ENCODE measurements around the gene ADSS1.

The ADSS1 gene

DNA sequence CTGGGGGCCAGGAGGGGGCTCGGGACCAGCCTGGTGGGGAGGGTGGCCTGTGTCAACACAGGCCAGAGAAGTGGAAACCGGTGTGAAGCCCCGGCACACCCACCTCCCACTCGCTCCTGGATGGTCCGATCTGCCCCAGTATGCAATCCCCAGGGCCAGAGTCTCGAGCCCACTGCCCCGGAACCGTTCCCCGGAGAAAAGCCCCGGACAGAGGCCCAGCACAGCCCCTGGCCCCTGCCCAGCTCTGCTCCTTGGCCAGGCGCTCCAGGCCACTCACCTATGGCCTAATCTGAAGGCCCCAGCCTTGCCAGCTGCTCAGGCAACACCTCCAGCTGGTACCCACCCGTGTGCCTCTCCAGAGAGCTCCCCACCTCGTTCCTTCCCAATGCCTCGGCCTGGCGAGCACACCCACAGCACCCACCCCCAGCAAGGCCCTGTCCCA lies 53.8 kb downstream of the ADSS1 start:
- TF ChIP-seq, protein P1, sequence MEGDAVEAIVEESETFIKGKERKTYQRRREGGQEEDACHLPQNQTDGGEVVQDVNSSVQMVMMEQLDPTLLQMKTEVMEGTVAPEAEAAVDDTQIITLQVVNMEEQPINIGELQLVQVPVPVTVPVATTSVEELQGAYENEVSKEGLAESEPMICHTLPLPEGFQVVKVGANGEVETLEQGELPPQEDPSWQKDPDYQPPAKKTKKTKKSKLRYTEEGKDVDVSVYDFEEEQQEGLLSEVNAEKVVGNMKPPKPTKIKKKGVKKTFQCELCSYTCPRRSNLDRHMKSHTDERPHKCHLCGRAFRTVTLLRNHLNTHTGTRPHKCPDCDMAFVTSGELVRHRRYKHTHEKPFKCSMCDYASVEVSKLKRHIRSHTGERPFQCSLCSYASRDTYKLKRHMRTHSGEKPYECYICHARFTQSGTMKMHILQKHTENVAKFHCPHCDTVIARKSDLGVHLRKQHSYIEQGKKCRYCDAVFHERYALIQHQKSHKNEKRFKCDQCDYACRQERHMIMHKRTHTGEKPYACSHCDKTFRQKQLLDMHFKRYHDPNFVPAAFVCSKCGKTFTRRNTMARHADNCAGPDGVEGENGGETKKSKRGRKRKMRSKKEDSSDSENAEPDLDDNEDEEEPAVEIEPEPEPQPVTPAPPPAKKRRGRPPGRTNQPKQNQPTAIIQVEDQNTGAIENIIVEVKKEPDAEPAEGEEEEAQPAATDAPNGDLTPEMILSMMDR (IDR thresholded peaks at IDR 0.05), result no peak
- H3K4me3 ChIP-seq, result no peak overlapping the region
- no peak overlapping the region for H3K27ac ChIP-seq
- no peak for DNase-seq (ENCODE audit: low spot score)

DNA sequence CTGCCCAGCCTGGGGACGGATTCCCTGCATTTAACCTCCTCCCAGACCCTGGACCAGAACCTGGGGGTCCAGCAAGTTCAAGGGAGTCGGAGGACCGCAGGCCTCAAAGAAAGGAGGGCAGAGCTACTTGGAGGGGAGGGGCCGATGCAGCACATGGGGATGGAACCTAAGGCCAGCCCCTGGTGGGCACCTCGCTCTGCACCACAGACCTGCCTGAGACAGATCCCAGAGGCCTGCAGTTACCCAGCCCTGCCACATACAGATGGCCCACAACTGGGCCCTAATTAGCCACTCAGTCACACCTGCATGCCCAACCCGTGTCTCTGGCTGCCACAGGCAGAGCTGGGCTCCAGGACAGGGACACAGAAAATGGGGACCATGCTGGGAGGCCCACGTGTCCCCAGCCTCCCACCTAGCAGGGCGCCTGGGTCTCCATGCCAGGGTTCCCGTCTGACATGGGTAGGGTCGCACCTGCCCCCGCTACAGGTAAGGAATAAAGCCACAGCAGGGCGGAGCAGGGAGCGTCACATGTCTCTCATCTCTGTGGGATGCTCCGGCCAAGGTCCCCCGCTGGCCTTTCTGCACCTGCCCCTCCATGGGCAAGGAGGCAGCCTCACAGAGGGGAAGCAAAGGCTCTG lies 54.8 kb downstream of the ADSS1 start:
- no peak overlapping the region for H3K4me3 ChIP-seq
- no peak for DNase-seq (ENCODE audit: low spot score)
- H3K27ac ChIP-seq, result no peak overlapping the region
- TF ChIP-seq, protein P1 (IDR thresholded peaks at IDR 0.05), result no peak

DNA sequence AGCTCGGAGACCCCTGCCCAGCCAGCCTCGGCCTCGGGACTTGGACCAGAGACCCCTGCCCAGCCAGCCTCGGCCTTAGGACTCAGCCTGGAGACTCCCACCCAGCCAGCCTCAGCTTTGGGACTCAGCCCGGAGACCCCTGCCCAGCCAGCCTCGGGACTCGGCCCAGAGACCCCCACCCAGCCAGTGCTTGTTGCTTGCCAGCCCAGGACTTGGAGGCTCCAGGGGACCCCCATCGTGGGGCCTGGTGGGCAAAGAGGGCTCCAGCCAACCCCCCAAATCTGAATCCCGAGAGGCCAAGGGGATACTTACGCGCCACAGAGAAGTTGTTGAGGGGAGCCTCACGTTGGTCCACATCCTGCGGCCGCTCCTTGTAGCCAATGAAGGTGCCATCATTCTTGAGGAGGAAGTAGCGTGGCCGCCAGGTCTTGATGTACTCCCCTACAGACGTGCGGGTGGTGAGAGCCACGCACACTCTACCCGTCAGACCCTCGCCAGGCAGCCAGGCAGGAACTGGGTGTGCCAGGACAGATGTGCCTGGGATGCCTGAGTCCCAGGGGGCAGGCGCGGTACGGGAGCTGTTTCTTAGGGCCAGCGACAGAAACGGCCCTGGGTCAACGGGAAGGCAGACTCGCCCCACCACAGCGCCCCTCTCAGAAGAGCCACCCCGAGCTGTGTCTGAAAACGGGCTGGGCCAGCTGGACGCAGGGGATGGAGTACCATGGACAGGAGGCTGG lies 55.9 kb downstream of the ADSS1 start:
- DNase-seq (ENCODE audit: low spot score), result no peak
- TF ChIP-seq, protein P1 (IDR thresholded peaks at IDR 0.05), result no peak
- H3K4me3 ChIP-seq, result no peak overlapping the region
- H3K27ac ChIP-seq, result no peak overlapping the region

DNA sequence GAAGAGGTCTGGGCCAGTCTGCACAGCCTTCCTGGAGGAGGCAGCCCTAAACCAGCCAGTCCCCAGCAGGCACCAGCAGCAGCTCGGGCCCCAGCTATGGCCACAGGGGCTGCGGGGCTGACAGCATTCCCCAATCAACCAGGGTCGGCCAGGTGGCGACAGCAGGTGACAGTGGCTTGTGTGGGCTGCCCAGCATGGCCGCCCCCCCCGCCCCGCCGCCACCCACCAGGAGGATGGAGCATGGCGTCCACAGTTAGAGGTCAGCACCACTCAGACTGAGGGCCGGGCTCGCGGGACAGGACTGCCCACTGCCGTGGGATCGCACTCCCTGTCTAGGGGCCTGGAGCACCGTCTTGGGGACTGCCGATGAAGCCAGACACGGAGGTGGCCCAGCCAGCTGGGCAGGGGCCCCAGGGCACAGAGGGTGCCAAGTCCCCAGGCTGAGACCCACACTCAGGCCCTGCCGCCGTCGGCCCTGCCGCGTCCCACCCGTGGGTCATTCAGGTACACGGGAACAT lies 56.5 kb downstream of the ADSS1 start:
- no peak for DNase-seq (ENCODE audit: low spot score)
- no peak overlapping the region for H3K27ac ChIP-seq
- H3K4me3 ChIP-seq, result no peak overlapping the region
- TF ChIP-seq, protein P1 (IDR thresholded peaks at IDR 0.05), result no peak

DNA sequence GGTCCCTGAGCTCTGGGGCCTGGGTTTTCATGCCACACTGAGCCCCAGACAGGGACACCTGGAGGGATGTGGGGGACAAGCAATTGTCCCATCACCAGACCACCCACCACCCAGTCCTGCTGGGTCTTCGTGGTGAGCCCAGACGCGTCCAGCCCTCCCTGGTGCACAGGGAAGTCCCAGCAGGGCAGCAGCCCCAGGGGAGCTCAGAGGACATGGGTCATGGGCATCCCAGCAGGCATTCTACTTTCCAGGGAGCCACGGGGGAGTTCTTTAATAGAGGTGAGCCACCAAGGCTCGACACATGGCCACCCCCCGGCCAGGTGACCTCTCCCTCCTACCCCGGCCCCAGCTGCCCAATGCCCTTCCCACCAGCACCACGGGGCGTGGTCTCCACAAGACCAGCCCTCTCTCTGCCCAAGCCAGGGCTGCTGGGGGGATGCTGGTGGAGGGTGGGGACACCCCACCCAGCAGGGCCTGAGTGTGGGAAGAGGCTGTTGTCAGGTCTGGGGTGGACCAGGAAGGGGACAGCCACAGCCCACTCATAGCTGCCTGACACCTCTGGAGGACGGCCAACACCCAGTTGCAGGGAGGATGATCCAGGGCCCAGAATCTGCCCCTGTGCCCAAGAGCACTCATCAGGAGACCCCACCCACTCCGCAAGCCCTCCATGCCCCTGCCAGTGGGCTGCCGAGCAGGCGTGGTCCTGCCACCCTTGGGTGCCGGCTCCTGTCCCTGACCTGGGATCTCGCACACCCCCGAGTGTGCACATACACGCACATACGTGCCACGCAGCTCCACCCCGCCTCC lies 57.4 kb downstream of the ADSS1 start:
- TF ChIP-seq, protein P1 (IDR thresholded peaks at IDR 0.05), result no peak
- DNase-seq (ENCODE audit: low spot score), result no peak
- Histone ChIP-seq H3K4me3 (no peak overlapping the region), H3K27ac (no peak overlapping the region)

DNA sequence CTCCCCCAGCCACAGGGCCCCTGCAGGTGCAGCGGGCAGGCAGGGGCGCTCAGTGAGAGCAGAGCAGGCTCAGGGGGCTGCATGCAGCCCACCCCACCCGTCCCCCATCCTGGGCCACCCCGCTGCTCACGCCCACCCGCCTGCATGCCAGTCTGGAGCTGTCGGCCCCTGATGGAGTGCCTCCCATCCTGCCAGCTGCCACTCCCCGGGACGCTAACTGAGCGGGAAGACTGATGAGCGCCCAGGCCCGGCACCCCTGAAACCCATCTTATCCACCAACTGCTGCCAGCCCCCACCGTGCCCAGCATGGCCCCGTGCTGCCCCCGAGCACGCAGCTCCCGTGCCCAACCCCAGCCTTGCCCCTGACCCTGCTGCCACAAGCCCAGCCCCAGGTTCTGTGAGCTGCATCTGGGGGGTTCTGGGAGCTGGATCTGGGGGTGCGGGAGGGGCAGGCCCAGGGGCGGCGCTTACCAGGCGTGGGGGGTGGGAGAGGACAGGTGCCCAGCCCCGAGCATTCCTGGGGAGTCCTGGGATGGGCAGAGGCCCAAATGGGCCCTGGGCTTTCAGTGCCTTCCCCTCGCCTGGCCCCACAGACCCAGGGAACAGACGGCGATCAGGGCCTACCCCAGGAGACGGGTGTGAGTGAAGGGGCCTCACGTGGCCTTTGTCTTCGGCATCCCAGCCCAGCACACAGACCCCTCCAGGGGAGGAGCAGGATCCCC lies 58.2 kb downstream of the ADSS1 start:
- DNase-seq (ENCODE audit: low spot score), result no peak

More for the DNA sequence above, 58.2 kb downstream of the ADSS1 start:
- no peak overlapping the region for H3K4me3 ChIP-seq
- TF ChIP-seq, protein P1 (IDR thresholded peaks at IDR 0.05), result no peak
- no peak overlapping the region for H3K27ac ChIP-seq
